Osteocyte (in vitro differentiated cells): Measurements from ENCODE around the gene SGTB. TPM values are rescaled to one million over a fixed set of nuclear protein-coding genes. Genes with fewer than 3 reads are reported as not detected.

ENCODE experiments used
- DNase-seq: peaks from one replicate; pipeline ENCODE4 v3.0.0; 2021; ENCODE audit warnings: mixed read lengths; ENCODE audit not compliant: unreplicated experiment; ENCODE audit errors: extremely low spot score
- H3K27ac Mint-ChIP-seq: one replicate; pipeline ENCODE4 v1.8.0; 2021; ENCODE audit warnings: mild to moderate bottlenecking, mixed read lengths; ENCODE audit not compliant: unreplicated experiment
- H3K27me3 Mint-ChIP-seq: one replicate; pipeline ENCODE4 v1.8.0; 2021; ENCODE audit warnings: mixed read lengths; ENCODE audit not compliant: unreplicated experiment
- H3K36me3 Mint-ChIP-seq: one replicate; pipeline ENCODE4 v1.8.0; 2021; ENCODE audit warnings: mixed read lengths; ENCODE audit not compliant: unreplicated experiment
- H3K4me1 Mint-ChIP-seq: one replicate; pipeline ENCODE4 v1.8.0; 2021; ENCODE audit warnings: mixed read lengths; ENCODE audit not compliant: unreplicated experiment
- H3K4me3 Mint-ChIP-seq: one replicate; pipeline ENCODE4 v1.8.0; 2021; ENCODE audit warnings: mild to moderate bottlenecking, moderate library complexity, mixed read lengths; ENCODE audit not compliant: unreplicated experiment
- H3K9me3 Mint-ChIP-seq: one replicate; pipeline ENCODE4 v1.8.0; 2021; ENCODE audit warnings: mixed read lengths; ENCODE audit not compliant: unreplicated experiment
- CTCF ChIP-seq: fragments of 200-600 bp; sonication (generic); IDR thresholded peaks from 2 replicates; pipeline ENCODE4 v1.5.0; 2021; ENCODE audit warnings: antibody characterized with exemption, mild to moderate bottlenecking, moderate library complexity
- total RNA-seq: library from RNA; stranded (reverse); gene quantifications from 2 replicates; pipeline ENCODE4 v1.2.1, GENCODE V29; 2021

The SGTB gene
- total RNA-seq, 1 donor from 2014 or later: 18.8 TPM

- Mint-ChIP-seq H3K36me3 (peaks cover 21% of the 10 kb centered on the region), H3K9me3 (no peaks in the 10 kb centered on the region), H3K27me3 (no peaks in the 10 kb centered on the region), H3K4me3 (no peak overlapping the region), H3K4me1 (no peaks in the 10 kb centered on the region), H3K27ac (no peak overlapping the region)
- no peak for TF ChIP-seq CTCF
- DNase-seq: no peak
These were observed 13.8 kb downstream of the SGTB start for GRCh38 chr5:65708145-65708544.

- Mint-ChIP-seq H3K27ac (no peak overlapping the region), H3K27me3 (no peaks in the 10 kb centered on the region), H3K9me3 (no peaks in the 10 kb centered on the region), H3K4me1 (no peaks in the 10 kb centered on the region), H3K4me3 (no peak overlapping the region), H3K36me3 (peaks cover 24% of the 10 kb centered on the region)
- TF ChIP-seq CTCF: no peak
- no peak for DNase-seq
These were observed 14.2 kb downstream of the SGTB start for GRCh38 chr5:65707663-65708062.

GRCh38 chr5:65704621-65705239 is 17.2 kb downstream of the SGTB start:
- Mint-ChIP-seq H3K9me3 (no peaks in the 10 kb centered on the region), H3K4me1 (no peaks in the 10 kb centered on the region), H3K4me3 (no peak overlapping the region), H3K27me3 (no peaks in the 10 kb centered on the region), H3K27ac (no peak overlapping the region), H3K36me3 (peaks cover 19% of the 10 kb centered on the region)
- DNase-seq: no peak
- TF ChIP-seq CTCF: no peak

- no peak for DNase-seq
- H3K27ac Mint-ChIP-seq: no peak overlapping the region
- no peaks in the 10 kb centered on the region for H3K27me3 Mint-ChIP-seq
- peaks cover 29% of the 10 kb centered on the region for H3K36me3 Mint-ChIP-seq
- H3K4me3 Mint-ChIP-seq: no peak overlapping the region
- no peaks in the 10 kb centered on the region for H3K9me3 Mint-ChIP-seq
- no peak for TF ChIP-seq CTCF
- H3K4me1 Mint-ChIP-seq: no peaks in the 10 kb centered on the region
These were observed 19.9 kb downstream of the SGTB start for GRCh38 chr5:65702036-65702435.

GRCh38 chr5:65699338-65699737 is 22.6 kb downstream of the SGTB start:
- Mint-ChIP-seq H3K27ac (no peak overlapping the region), H3K4me3 (no peak overlapping the region), H3K27me3 (no peaks in the 10 kb centered on the region), H3K36me3 (peaks cover 25% of the 10 kb centered on the region), H3K4me1 (no peaks in the 10 kb centered on the region), H3K9me3 (no peaks in the 10 kb centered on the region)
- TF ChIP-seq CTCF: no peak
- no peak for DNase-seq
